CD14-positive monocyte (primary cell): ENCODE results near the gene CCDC78. TPM values are rescaled to one million over a fixed set of nuclear protein-coding genes. Genes with fewer than 3 reads are reported as not detected.

ENCODE experiments used
- DNase-seq, 3 donors: peaks; one replicate each; pipeline ENCODE4 v3.0.0-alpha.2; 2011 to 2022
- H2AFZ ChIP-seq: 2 replicates; pipeline ENCODE4 v1.6.0; 2012; ENCODE audit warnings: mild to moderate bottlenecking, low read depth, low read length, inconsistent platforms; ENCODE audit not compliant: insufficient read depth, poor library complexity, severe bottlenecking
- H3K27ac ChIP-seq, 2 donors: 1 replicate in 1 of 2; 2 replicates in 1 of 2; pipeline ENCODE4 v1.5.1; 2012 to 2013; ENCODE audit warnings: low read length in 2 of 2, control low read depth in 1 of 2, inconsistent platforms in 1 of 2, low read depth in 1 of 2, mild to moderate bottlenecking in 1 of 2
- H3K27me3 ChIP-seq, 2 donors: one replicate each; pipeline versions ENCODE4 v1.6.0 to v1.6.1; 2011 to 2013; ENCODE audit warnings: low read length in 2 of 2; ENCODE audit not compliant: control insufficient read depth in 2 of 2, insufficient read depth in 2 of 2
- H3K36me3 ChIP-seq, 2 donors: replicated peaks in 1 of 2; 1 replicate in 1 of 2; 2 replicates in 1 of 2; pipeline versions ENCODE4 v1.5.1 to v1.6.1; 2012 to 2013; ENCODE audit warnings: low read length in 2 of 2, control low read depth in 1 of 2, inconsistent platforms in 1 of 2, mild to moderate bottlenecking in 1 of 2; ENCODE audit not compliant: insufficient read depth in 2 of 2, control insufficient read depth in 1 of 2
- H3K4me1 ChIP-seq, 2 donors: 1 replicate in 1 of 2; 2 replicates in 1 of 2; pipeline versions ENCODE4 v1.5.1 to v1.6.1; 2012 to 2013; ENCODE audit warnings: low read length in 2 of 2, control low read depth in 1 of 2, inconsistent platforms in 1 of 2, mild to moderate bottlenecking in 1 of 2, moderate library complexity in 1 of 2; ENCODE audit not compliant: insufficient read depth in 2 of 2, control insufficient read depth in 1 of 2
- H3K4me2 ChIP-seq: replicated peaks from 2 replicates; pipeline ENCODE3; 2012; ENCODE audit warnings: low read length, moderate library complexity, mild to moderate bottlenecking; ENCODE audit not compliant: poor library complexity, severe bottlenecking; ENCODE audit errors: extremely low read depth
- H3K4me3 ChIP-seq, 3 experiments: fragments of 200-600 bp in 1 of 3; sonication (generic) in 1 of 3; replicated peaks in 1 of 3; 1 replicate in 2 of 3; 2 replicates in 1 of 3; pipeline ENCODE4 v1.5.1; 2011 to 2013; ENCODE audit warnings: low read length in 3 of 3, mild to moderate bottlenecking in 3 of 3, control low read depth in 2 of 3, low read depth in 2 of 3, inconsistent platforms in 1 of 3, moderate library complexity in 1 of 3
- H3K79me2 ChIP-seq: 2 replicates; pipeline ENCODE4 v1.6.0; 2012; ENCODE audit warnings: mild to moderate bottlenecking, control low read depth, inconsistent platforms, low read length, moderate library complexity; ENCODE audit not compliant: insufficient read depth
- H3K9ac ChIP-seq: 2 replicates; pipeline ENCODE4 v1.6.0; 2017; ENCODE audit warnings: low read length, mild to moderate bottlenecking; ENCODE audit not compliant: insufficient read depth, poor library complexity, severe bottlenecking
- H3K9me3 ChIP-seq, 2 donors: replicated peaks in 1 of 2; 1 replicate in 1 of 2; 2 replicates in 1 of 2; pipeline versions ENCODE4 v1.5.1 to v1.6.1; 2012 to 2013; ENCODE audit warnings: low read length in 2 of 2, control low read depth in 1 of 2; ENCODE audit not compliant: control insufficient read depth in 1 of 2, insufficient read depth in 1 of 2
- H4K20me1 ChIP-seq: 2 replicates; pipeline ENCODE4 v1.6.0; 2012; ENCODE audit warnings: mild to moderate bottlenecking, low read length, control low read depth, moderate library complexity; ENCODE audit not compliant: insufficient read depth
- H3K27ac Mint-ChIP-seq, 7 donors: one replicate each; pipeline ENCODE4 v1.8.0; 2020; ENCODE audit warnings: mild to moderate bottlenecking in 7 of 7, mixed read lengths in 7 of 7, moderate library complexity in 6 of 7, inconsistent platforms in 2 of 7
- H3K27me3 Mint-ChIP-seq, 3 donors: one replicate each; pipeline ENCODE4 v1.8.0; 2021 to 2022; ENCODE audit warnings: low read depth in 3 of 3, mild to moderate bottlenecking in 3 of 3, mixed read lengths in 3 of 3, moderate library complexity in 3 of 3, inconsistent platforms in 1 of 3
- H3K36me3 Mint-ChIP-seq, 2 donors: one replicate each; pipeline ENCODE4 v1.8.0; 2020; ENCODE audit warnings: mixed read lengths in 2 of 2, inconsistent platforms in 1 of 2, mild to moderate bottlenecking in 1 of 2
- H3K4me1 Mint-ChIP-seq: one replicate; pipeline ENCODE4 v1.8.0; 2020; ENCODE audit warnings: mild to moderate bottlenecking, mixed read lengths
- H3K4me3 Mint-ChIP-seq, 2 donors: one replicate each; pipeline ENCODE4 v1.8.0; 2020; ENCODE audit warnings: mild to moderate bottlenecking in 2 of 2, mixed read lengths in 2 of 2, moderate library complexity in 1 of 2
- H3K9me3 Mint-ChIP-seq, 7 donors: one replicate each; pipeline ENCODE4 v1.8.0; 2020 to 2022; ENCODE audit warnings: mixed read lengths in 7 of 7, mild to moderate bottlenecking in 6 of 7, moderate library complexity in 6 of 7, inconsistent platforms in 2 of 7
- WGBS: methylation state at CpG from one replicate; pipeline ENCODE4 v1.1.5; 2013; ENCODE audit warnings: missing lambda C conversion rate; ENCODE audit not compliant: insufficient coverage; 5-methylcytosine and 5-hydroxymethylcytosine counted together
- intact Hi-C, 2 donors: fragments of 100-400 bp; cut with micrococcal nuclease; formaldehyde crosslinking; loops; one replicate each; pipeline versions ENCODE4 v1.15.0 to v1.15.1; 2023
- polyA plus RNA-seq, 3 donors: library from polyadenylated mRNA; depleted of rRNA in 1 of 3; unstranded in 2 of 3; stranded (reverse) in 1 of 3; fragments of 300-500 nt in 2 of 3; fragments of >200 nt in 1 of 3; fragmentation: Illumina TruSeq in 2 of 3; gene quantifications; 1 replicate in 2 of 3; 2 replicates in 1 of 3; pipeline ENCODE4 v1.2.3, GENCODE V29; 2012 to 2021
- TF ChIP-seq, protein P1 (sequence below): fragments of 200-600 bp; IDR thresholded peaks from one replicate; pipeline ENCODE4 v1.8.0; 2022; ENCODE audit warnings: antibody characterized with exemption, mild to moderate bottlenecking

Gene CCDC78
- polyA plus RNA-seq, 3 donors: 0.96 TPM; not detected in 2

DNA sequence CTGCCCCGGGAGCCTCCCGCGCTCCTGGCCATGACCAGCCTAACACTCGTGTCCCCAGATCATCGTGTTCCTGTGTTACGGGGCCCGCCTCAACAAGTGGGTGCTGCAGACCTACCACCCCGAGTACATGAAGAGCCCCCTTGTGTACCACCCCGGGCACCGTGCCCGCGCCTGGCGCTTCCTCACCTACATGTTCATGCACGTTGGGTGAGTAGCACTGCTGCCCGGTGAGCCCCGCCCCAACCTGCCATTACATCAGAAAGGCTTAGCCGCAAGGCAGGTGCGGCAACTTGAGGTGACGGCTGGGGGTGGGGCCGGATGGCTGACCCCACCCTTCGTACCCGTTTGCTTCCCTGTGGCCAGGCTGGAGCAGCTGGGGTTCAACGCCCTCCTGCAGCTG is 49.3 kb downstream of the CCDC78 start:
- intact Hi-C loops: no loop called here
- peaks cover 19 to 31% of the 10 kb centered on the region in 2 donors for H3K36me3 Mint-ChIP-seq
- peaks cover 21 to 38% (median 23%) of the 10 kb centered on the region in 3 donors for H3K27me3 Mint-ChIP-seq
- peaks cover 0 to 5% (median 0%) of the 10 kb centered on the region in 7 donors for H3K9me3 Mint-ChIP-seq
- TF ChIP-seq, protein P1, sequence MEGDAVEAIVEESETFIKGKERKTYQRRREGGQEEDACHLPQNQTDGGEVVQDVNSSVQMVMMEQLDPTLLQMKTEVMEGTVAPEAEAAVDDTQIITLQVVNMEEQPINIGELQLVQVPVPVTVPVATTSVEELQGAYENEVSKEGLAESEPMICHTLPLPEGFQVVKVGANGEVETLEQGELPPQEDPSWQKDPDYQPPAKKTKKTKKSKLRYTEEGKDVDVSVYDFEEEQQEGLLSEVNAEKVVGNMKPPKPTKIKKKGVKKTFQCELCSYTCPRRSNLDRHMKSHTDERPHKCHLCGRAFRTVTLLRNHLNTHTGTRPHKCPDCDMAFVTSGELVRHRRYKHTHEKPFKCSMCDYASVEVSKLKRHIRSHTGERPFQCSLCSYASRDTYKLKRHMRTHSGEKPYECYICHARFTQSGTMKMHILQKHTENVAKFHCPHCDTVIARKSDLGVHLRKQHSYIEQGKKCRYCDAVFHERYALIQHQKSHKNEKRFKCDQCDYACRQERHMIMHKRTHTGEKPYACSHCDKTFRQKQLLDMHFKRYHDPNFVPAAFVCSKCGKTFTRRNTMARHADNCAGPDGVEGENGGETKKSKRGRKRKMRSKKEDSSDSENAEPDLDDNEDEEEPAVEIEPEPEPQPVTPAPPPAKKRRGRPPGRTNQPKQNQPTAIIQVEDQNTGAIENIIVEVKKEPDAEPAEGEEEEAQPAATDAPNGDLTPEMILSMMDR: no peak
- peaks cover 23% of the 10 kb centered on the region for H3K4me1 Mint-ChIP-seq
- no peak overlapping the region for H2AFZ ChIP-seq
- H3K4me3 ChIP-seq: no peak overlapping the region
- no peak for DNase-seq
- H3K36me3 ChIP-seq: peaks cover 23 to 30% of the 10 kb centered on the region in 2 donors
- no peak overlapping the region for H3K4me2 ChIP-seq
- WGBS: 76% methylated on average over 23 of the region's 23 CpGs
- peaks cover 16% of the 10 kb centered on the region for H3K79me2 ChIP-seq
- H3K27ac Mint-ChIP-seq: no peak overlapping the region
- H3K9ac ChIP-seq: no peak overlapping the region
- no peaks in the 10 kb centered on the region for H3K9me3 ChIP-seq
- peaks cover 26 to 38% of the 10 kb centered on the region in 2 donors for H3K4me1 ChIP-seq
- peaks cover 3 to 30% of the 10 kb centered on the region in 2 donors for H3K27me3 ChIP-seq
- H3K4me3 Mint-ChIP-seq: peak overlapping the region in 1 of 2 donors; percentile 78
- no peak overlapping the region for H3K27ac ChIP-seq
- peaks cover 45% of the 10 kb centered on the region for H4K20me1 ChIP-seq

DNA sequence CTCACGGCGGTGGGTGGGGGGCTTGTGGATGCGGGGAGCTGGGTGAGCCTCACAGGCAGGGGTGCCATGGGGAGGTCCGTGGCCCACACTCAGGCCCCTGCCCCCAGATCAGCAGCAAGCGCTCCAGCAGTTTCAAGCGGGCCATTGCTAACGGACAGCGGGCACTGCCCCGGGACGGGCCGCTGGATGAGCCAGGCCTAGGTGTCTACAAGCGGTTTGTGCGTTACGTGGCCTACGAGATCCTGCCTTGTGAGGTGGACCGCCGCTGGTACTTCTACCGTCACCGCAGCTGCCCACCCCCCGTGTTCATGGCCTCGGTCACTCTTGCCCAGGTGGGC is 49.7 kb downstream of the CCDC78 start:
- peaks cover 0 to 5% (median 0%) of the 10 kb centered on the region in 7 donors for H3K9me3 Mint-ChIP-seq
- no peak overlapping the region for H3K9ac ChIP-seq
- H3K79me2 ChIP-seq: peaks cover 12% of the 10 kb centered on the region
- WGBS: 93% methylated on average over 21 of the region's 21 CpGs
- H3K27me3 Mint-ChIP-seq: peaks cover 21 to 38% (median 23%) of the 10 kb centered on the region in 3 donors
- H3K27ac Mint-ChIP-seq: no peak overlapping the region
- H3K4me3 Mint-ChIP-seq: peak overlapping the region in 1 of 2 donors; percentile 78
- H4K20me1 ChIP-seq: peaks cover 41% of the 10 kb centered on the region
- H3K36me3 ChIP-seq: peaks cover 24 to 29% of the 10 kb centered on the region in 2 donors
- no peak overlapping the region for H3K4me3 ChIP-seq
- peaks cover 19% of the 10 kb centered on the region for H3K4me1 Mint-ChIP-seq
- DNase-seq: no peak
- TF ChIP-seq, protein P1: no peak
- H2AFZ ChIP-seq: no peak overlapping the region
- no peak overlapping the region for H3K27ac ChIP-seq
- H3K4me1 ChIP-seq: peaks cover 22 to 34% of the 10 kb centered on the region in 2 donors
- peaks cover 3 to 30% of the 10 kb centered on the region in 2 donors for H3K27me3 ChIP-seq
- intact Hi-C loops: no loop called here
- peaks cover 18 to 31% of the 10 kb centered on the region in 2 donors for H3K36me3 Mint-ChIP-seq
- H3K9me3 ChIP-seq: no peaks in the 10 kb centered on the region
- no peak overlapping the region for H3K4me2 ChIP-seq
